Measurements from ENCODE around the gene C6orf89. TPM values are rescaled to one million over a fixed set of nuclear protein-coding genes. Genes with fewer than 3 reads are reported as not detected.

The C6orf89 gene
- total RNA-seq, result 25.8 TPM

GRCh38 chr6:36885461-36886401 lies at the start of gene C6orf89:
Gene C6orf89 (plus strand): TSS chr6:36885952. CDS start chr6:36899445, 13,493 bp downstream.
- Histone ChIP-seq H3K9me3 (ENCODE audit: low read depth, low read length) (no peaks in the 10 kb centered on the region), H3K4me3 (ENCODE audit: low read length) (peak within 1 kb of the TSS; percentile 96), H3K4me1 (ENCODE audit: insufficient read depth, low read length) (peaks cover 29% of the 10 kb centered on the region), H3K27me3 (ENCODE audit: insufficient read depth, low read length) (no peaks in the 10 kb centered on the region)

- H3K4me1 ChIP-seq (ENCODE audit: insufficient read depth, low read length), result peaks cover 15% of the 10 kb centered on the region
- H3K9me3 ChIP-seq (ENCODE audit: low read depth, low read length), result no peaks in the 10 kb centered on the region
- no peak overlapping the region for H3K4me3 ChIP-seq (ENCODE audit: low read length)
- H3K27me3 ChIP-seq (ENCODE audit: insufficient read depth, low read length), result peaks cover 26% of the 10 kb centered on the region
These were observed 49.4 kb upstream of the C6orf89 start for GRCh38 chr6:36836111-36837021.

- Histone ChIP-seq H3K4me3 (ENCODE audit: low read length) (no peak overlapping the region), H3K9me3 (ENCODE audit: low read depth, low read length) (no peaks in the 10 kb centered on the region), H3K27me3 (ENCODE audit: insufficient read depth, low read length) (peaks cover 27% of the 10 kb centered on the region), H3K4me1 (ENCODE audit: insufficient read depth, low read length) (peaks cover 15% of the 10 kb centered on the region)
These were observed 48.8 kb upstream of the C6orf89 start for GRCh38 chr6:36837022-36837339.

GRCh38 chr6:36837686-36838085 lies 48.1 kb upstream of the C6orf89 start:
- Histone ChIP-seq H3K27me3 (ENCODE audit: insufficient read depth, low read length) (peaks cover 27% of the 10 kb centered on the region), H3K4me1 (ENCODE audit: insufficient read depth, low read length) (peaks cover 15% of the 10 kb centered on the region), H3K4me3 (ENCODE audit: low read length) (no peak overlapping the region), H3K9me3 (ENCODE audit: low read depth, low read length) (no peaks in the 10 kb centered on the region)

- Histone ChIP-seq H3K9me3 (ENCODE audit: low read depth, low read length) (no peaks in the 10 kb centered on the region), H3K4me3 (ENCODE audit: low read length) (peak within 1 kb of the TSS; percentile 10), H3K4me1 (ENCODE audit: insufficient read depth, low read length) (peaks cover 15% of the 10 kb centered on the region), H3K27me3 (ENCODE audit: insufficient read depth, low read length) (peaks cover 27% of the 10 kb centered on the region)
These were observed 46.6 kb upstream of the C6orf89 start, which contains the start of gene CPNE5 for GRCh38 chr6:36838896-36839748. Gene CPNE5 (minus strand): TSS chr6:36839444. CDS start chr6:36839377, 67 bp downstream.

GRCh38 chr6:36839749-36840431 lies 45.9 kb upstream of the C6orf89 start:
- Histone ChIP-seq H3K27me3 (ENCODE audit: insufficient read depth, low read length) (peaks cover 27% of the 10 kb centered on the region), H3K9me3 (ENCODE audit: low read depth, low read length) (no peaks in the 10 kb centered on the region), H3K4me1 (ENCODE audit: insufficient read depth, low read length) (peaks cover 15% of the 10 kb centered on the region), H3K4me3 (ENCODE audit: low read length) (peak overlapping the region; percentile 10)

GRCh38 chr6:36840432-36841403 lies 45.0 kb upstream of the C6orf89 start:
- H3K4me1 ChIP-seq (ENCODE audit: insufficient read depth, low read length), result peaks cover 15% of the 10 kb centered on the region
- H3K9me3 ChIP-seq (ENCODE audit: low read depth, low read length), result no peaks in the 10 kb centered on the region
- H3K4me3 ChIP-seq (ENCODE audit: low read length), result no peak overlapping the region
- H3K27me3 ChIP-seq (ENCODE audit: insufficient read depth, low read length), result peaks cover 27% of the 10 kb centered on the region

GRCh38 chr6:36841756-36842155 lies 44.0 kb upstream of the C6orf89 start:
- no peak overlapping the region for H3K4me3 ChIP-seq (ENCODE audit: low read length)
- peaks cover 27% of the 10 kb centered on the region for H3K27me3 ChIP-seq (ENCODE audit: insufficient read depth, low read length)
- H3K9me3 ChIP-seq (ENCODE audit: low read depth, low read length), result no peaks in the 10 kb centered on the region
- H3K4me1 ChIP-seq (ENCODE audit: insufficient read depth, low read length), result peaks cover 15% of the 10 kb centered on the region

- H3K27me3 ChIP-seq (ENCODE audit: insufficient read depth, low read length), result peaks cover 23% of the 10 kb centered on the region
- H3K4me3 ChIP-seq (ENCODE audit: low read length), result no peak overlapping the region
- H3K9me3 ChIP-seq (ENCODE audit: low read depth, low read length), result no peaks in the 10 kb centered on the region
- H3K4me1 ChIP-seq (ENCODE audit: insufficient read depth, low read length), result peaks cover 15% of the 10 kb centered on the region
These were observed 42.6 kb upstream of the C6orf89 start for GRCh38 chr6:36843170-36843569.

GRCh38 chr6:36844232-36845170 lies 41.3 kb upstream of the C6orf89 start:
- Histone ChIP-seq H3K4me1 (ENCODE audit: insufficient read depth, low read length) (peaks cover 19% of the 10 kb centered on the region), H3K9me3 (ENCODE audit: low read depth, low read length) (no peaks in the 10 kb centered on the region)

GRCh38 chr6:36845233-36845632 lies 40.5 kb upstream of the C6orf89 start:
- peaks cover 8% of the 10 kb centered on the region for H3K27me3 ChIP-seq (ENCODE audit: insufficient read depth, low read length)
- H3K4me3 ChIP-seq (ENCODE audit: low read length), result no peak overlapping the region
- peaks cover 22% of the 10 kb centered on the region for H3K4me1 ChIP-seq (ENCODE audit: insufficient read depth, low read length)
- H3K9me3 ChIP-seq (ENCODE audit: low read depth, low read length), result no peaks in the 10 kb centered on the region

More at GRCh38 chr6:36844232-36845170, 41.3 kb upstream of the C6orf89 start:
- no peak overlapping the region for H3K4me3 ChIP-seq (ENCODE audit: low read length)
- peaks cover 11% of the 10 kb centered on the region for H3K27me3 ChIP-seq (ENCODE audit: insufficient read depth, low read length)

- no peak overlapping the region for H3K4me3 ChIP-seq (ENCODE audit: low read length)
- H3K4me1 ChIP-seq (ENCODE audit: insufficient read depth, low read length), result peaks cover 29% of the 10 kb centered on the region
- no peaks in the 10 kb centered on the region for H3K9me3 ChIP-seq (ENCODE audit: low read depth, low read length)
- H3K27me3 ChIP-seq (ENCODE audit: insufficient read depth, low read length), result no peaks in the 10 kb centered on the region
These were observed 38.6 kb upstream of the C6orf89 start for GRCh38 chr6:36847152-36847551.

All from mononuclear cell (primary cell).